Measurements from ENCODE around the gene TMEM271.

The TMEM271 gene

GRCh38 chr4:569958-570667 lies 6.0 kb downstream of the TMEM271 start:
- no peak for DNase-seq
- no peak for TF ChIP-seq CTCF (IDR thresholded peaks at IDR 0.05; ENCODE audit: low read depth, low read length)
- H3K27ac ChIP-seq = no peak overlapping the region
- H3K36me3 ChIP-seq = no peaks in the 10 kb centered on the region
- H3K9me3 ChIP-seq (ENCODE audit: severe bottlenecking) = peaks cover 3% of the 10 kb centered on the region
- no peak overlapping the region for H3K4me3 ChIP-seq (ENCODE audit: low read depth, low read length)
- H3K27me3 ChIP-seq (ENCODE audit: insufficient read depth, low read depth, severe bottlenecking) = no peaks in the 10 kb centered on the region

GRCh38 chr4:568962-569361 lies 7.1 kb downstream of the TMEM271 start:
- Histone ChIP-seq H3K27ac (no peak overlapping the region), H3K36me3 (no peaks in the 10 kb centered on the region), H3K4me3 (ENCODE audit: low read depth, low read length) (no peak overlapping the region), H3K27me3 (ENCODE audit: insufficient read depth, low read depth, severe bottlenecking) (no peaks in the 10 kb centered on the region), H3K9me3 (ENCODE audit: severe bottlenecking) (peaks cover 3% of the 10 kb centered on the region)
- DNase-seq = no peak
- no peak for TF ChIP-seq CTCF (IDR thresholded peaks at IDR 0.05; ENCODE audit: low read depth, low read length)

GRCh38 chr4:568351-568652 lies 7.8 kb downstream of the TMEM271 start:
- Histone ChIP-seq H3K27me3 (ENCODE audit: insufficient read depth, low read depth, severe bottlenecking) (no peaks in the 10 kb centered on the region), H3K9me3 (ENCODE audit: severe bottlenecking) (peaks cover 3% of the 10 kb centered on the region), H3K4me3 (ENCODE audit: low read depth, low read length) (no peak overlapping the region), H3K36me3 (no peaks in the 10 kb centered on the region), H3K27ac (no peak overlapping the region)
- DNase-seq = no peak
- TF ChIP-seq CTCF (IDR thresholded peaks at IDR 0.05; ENCODE audit: low read depth, low read length) = no peak

- TF ChIP-seq CTCF (IDR thresholded peaks at IDR 0.05; ENCODE audit: low read depth, low read length) = no peak
- no peak overlapping the region for H3K27ac ChIP-seq
- no peak overlapping the region for H3K4me3 ChIP-seq (ENCODE audit: low read depth, low read length)
- H3K9me3 ChIP-seq (ENCODE audit: severe bottlenecking) = peaks cover 3% of the 10 kb centered on the region
- H3K27me3 ChIP-seq (ENCODE audit: insufficient read depth, low read depth, severe bottlenecking) = no peaks in the 10 kb centered on the region
- DNase-seq = no peak
- H3K36me3 ChIP-seq = no peaks in the 10 kb centered on the region
Observed at GRCh38 chr4:567457-568350, 8.4 kb downstream of the TMEM271 start.

GRCh38 chr4:566508-567295 lies 9.4 kb downstream of the TMEM271 start:
- no peak for DNase-seq
- TF ChIP-seq CTCF (IDR thresholded peaks at IDR 0.05; ENCODE audit: low read depth, low read length) = no peak
- H3K9me3 ChIP-seq (ENCODE audit: severe bottlenecking) = peaks cover 3% of the 10 kb centered on the region
- no peaks in the 10 kb centered on the region for H3K36me3 ChIP-seq
- H3K27ac ChIP-seq = no peak overlapping the region
- no peak overlapping the region for H3K4me3 ChIP-seq (ENCODE audit: low read depth, low read length)
- no peaks in the 10 kb centered on the region for H3K27me3 ChIP-seq (ENCODE audit: insufficient read depth, low read depth, severe bottlenecking)
